Transverse colon (tissue), 4 donors: Measurements from ENCODE around the gene RHO.

ENCODE experiments used
- CTCF ChIP-seq, 5 experiments: fragments of 200-600 bp in 3 of 5; fragments of 450-650 bp in 2 of 5; sonication (generic) in 3 of 5; IDR thresholded peaks; 1 replicate in 2 of 5; 2 replicates in 3 of 5; pipeline ENCODE4 v1.5.1; 2016 to 2017; ENCODE audit warnings: antibody characterized with exemption in 5 of 5, inconsistent platforms in 3 of 5, mild to moderate bottlenecking in 2 of 5, moderate library complexity in 1 of 5
- EP300 ChIP-seq: sonication (generic); formaldehyde crosslinking; IDR thresholded peaks from one replicate; pipeline ENCODE4 v1.6.1; 2017; ENCODE audit warnings: antibody characterized with exemption, low read depth
- POLR2A ChIP-seq: fragments of 450-650 bp; IDR thresholded peaks from one replicate; pipeline ENCODE4 v1.6.1; 2016; ENCODE audit warnings: antibody characterized with exemption, mild to moderate bottlenecking, moderate library complexity
- POLR2AphosphoS5 ChIP-seq, 3 donors: sonication (generic); formaldehyde crosslinking; IDR thresholded peaks; one replicate each; pipeline ENCODE4 v1.6.1; 2016; ENCODE audit warnings: antibody characterized with exemption in 3 of 3

DNA sequence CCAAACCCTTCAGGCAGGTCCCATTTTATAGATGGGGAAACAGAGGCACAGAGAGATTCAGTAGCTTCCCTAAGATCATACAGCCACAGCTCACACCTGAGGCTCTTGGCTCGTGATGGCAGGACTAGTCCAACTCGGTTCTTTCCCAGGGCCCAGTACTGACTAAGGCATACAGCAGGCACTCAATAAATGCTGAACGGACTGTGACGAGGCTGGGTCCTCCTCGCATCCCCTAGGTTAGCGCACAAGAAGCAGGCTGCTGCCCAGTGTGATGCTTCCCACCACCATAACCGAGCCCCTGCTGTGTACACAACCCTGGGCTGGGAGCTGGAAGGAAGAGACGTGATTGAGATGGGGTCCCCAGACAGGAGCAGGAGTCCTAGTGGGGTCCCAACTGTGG lies 53.2 kb downstream of the RHO start:
- TF ChIP-seq CTCF (IDR thresholded peaks at IDR 0.05) (no peak), POLR2AphosphoS5 (IDR thresholded peaks at IDR 0.05) (no peak), EP300 (no peak), POLR2A (no peak)
